Activated T-helper 1 cell treated with anti-CD3 and anti-CD28 coated beads, Interleukin-2, amount 50 U/mL, for 16 hours (primary cell): ENCODE measurements around the gene FGF8.
"Not testable (repeated sequence)": the region's sequence is repeated elsewhere in the genome, so short reads cannot be mapped to it uniquely, and the experiment has no call there.

Experiments used
- DNase-seq, 2 donors: peaks; one replicate each; pipeline ENCODE4 v3.0.0-alpha.2; 2020; ENCODE audit warnings: low read depth in 1 of 2, low spot score in 1 of 2

Gene FGF8

GRCh38 chr10:101775273-101776160, at the start of gene FGF8:
Gene FGF8 (minus strand): TSS chr10:101776114. CDS start chr10:101775900, 214 bp downstream.
- DNase-seq = no peak

GRCh38 chr10:101824736-101825135, 48.8 kb upstream of the FGF8 start:
- DNase-seq = no peak

- no peak for DNase-seq
Measured at GRCh38 chr10:101818872-101819633, 43.1 kb upstream of the FGF8 start.

- peak; percentile 95 to 97 for DNase-seq
Measured at GRCh38 chr10:101818119-101818871, 42.4 kb upstream of the FGF8 start, which contains the start of gene OGA. Gene OGA (minus strand): TSS chr10:101818444. CDS start chr10:101818022, 422 bp downstream.

GRCh38 chr10:101817337-101818118, 41.6 kb upstream of the FGF8 start:
- DNase-seq = no peak

GRCh38 chr10:101816913-101817336, 41.0 kb upstream of the FGF8 start:
- DNase-seq = no peak

- DNase-seq = no peak
Measured at GRCh38 chr10:101816376-101816775, 40.5 kb upstream of the FGF8 start.

GRCh38 chr10:101814466-101815071, 38.7 kb upstream of the FGF8 start:
- DNase-seq = no peak

GRCh38 chr10:101812606-101813005, 36.7 kb upstream of the FGF8 start:
- DNase-seq = no peak

- DNase-seq = no peak
Measured at GRCh38 chr10:101807158-101807557, 31.2 kb upstream of the FGF8 start.

- no peak for DNase-seq
Measured at GRCh38 chr10:101803511-101803910, 27.6 kb upstream of the FGF8 start.

GRCh38 chr10:101797403-101798059, 21.6 kb upstream of the FGF8 start:
- no peak for DNase-seq

- DNase-seq = no peak
Measured at GRCh38 chr10:101793526-101793925, 17.6 kb upstream of the FGF8 start.

- DNase-seq = no peak
Measured at GRCh38 chr10:101789686-101790085, 13.8 kb upstream of the FGF8 start.

GRCh38 chr10:101789231-101789630, 13.3 kb upstream of the FGF8 start:
- DNase-seq = not testable (repeated sequence)

- DNase-seq = no peak
Measured at GRCh38 chr10:101785801-101786200, 9.9 kb upstream of the FGF8 start.

GRCh38 chr10:101784558-101784957, 8.6 kb upstream of the FGF8 start:
- DNase-seq = no peak

- DNase-seq = no peak
Measured at GRCh38 chr10:101783736-101784118, 7.8 kb upstream of the FGF8 start.
